ENCODE measurements around the gene UBTD1.

UBTD1 gene

DNA sequence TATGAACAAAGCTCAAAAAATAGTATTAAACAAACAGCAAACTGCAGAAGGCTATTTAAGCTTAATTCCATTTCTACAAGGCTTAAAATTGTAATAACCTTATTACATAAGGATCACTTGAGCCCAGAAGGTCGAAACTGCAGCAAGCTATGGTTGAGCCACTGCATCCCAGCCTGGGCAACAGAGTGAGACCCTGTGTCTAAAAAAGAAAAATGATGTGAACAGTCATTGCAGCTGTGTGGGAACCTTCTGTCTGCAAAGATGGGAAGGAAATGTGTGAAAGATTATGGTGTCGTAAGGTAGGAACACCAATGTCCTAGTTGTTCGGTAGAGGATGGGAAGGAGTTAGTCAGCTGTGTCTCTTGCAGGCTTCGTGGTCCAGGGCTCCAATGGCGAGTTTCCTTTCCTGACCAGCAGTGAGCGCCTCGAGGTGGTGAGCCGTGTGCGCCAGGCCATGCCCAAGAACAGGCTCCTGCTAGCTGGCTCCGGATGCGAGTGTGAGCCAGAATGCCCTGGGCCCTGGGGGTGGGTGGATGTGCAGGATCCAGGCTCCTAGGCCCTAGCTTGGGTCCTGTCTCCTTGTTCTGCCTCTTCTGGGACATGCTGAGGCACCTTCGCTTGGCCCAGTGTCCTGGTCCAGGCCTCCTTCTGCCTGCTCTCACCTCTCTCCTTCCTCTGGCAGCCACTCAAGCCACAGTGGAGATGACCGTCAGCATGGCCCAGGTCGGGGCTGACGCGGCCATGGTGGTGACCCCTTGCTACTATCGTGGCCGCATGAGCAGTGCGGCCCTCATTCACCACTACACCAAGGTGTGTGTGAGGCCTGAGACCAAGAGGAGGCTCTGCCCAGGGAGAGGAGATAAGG lies 99.9 kb downstream of the UBTD1 start:
- TF ChIP-seq, protein P1, sequence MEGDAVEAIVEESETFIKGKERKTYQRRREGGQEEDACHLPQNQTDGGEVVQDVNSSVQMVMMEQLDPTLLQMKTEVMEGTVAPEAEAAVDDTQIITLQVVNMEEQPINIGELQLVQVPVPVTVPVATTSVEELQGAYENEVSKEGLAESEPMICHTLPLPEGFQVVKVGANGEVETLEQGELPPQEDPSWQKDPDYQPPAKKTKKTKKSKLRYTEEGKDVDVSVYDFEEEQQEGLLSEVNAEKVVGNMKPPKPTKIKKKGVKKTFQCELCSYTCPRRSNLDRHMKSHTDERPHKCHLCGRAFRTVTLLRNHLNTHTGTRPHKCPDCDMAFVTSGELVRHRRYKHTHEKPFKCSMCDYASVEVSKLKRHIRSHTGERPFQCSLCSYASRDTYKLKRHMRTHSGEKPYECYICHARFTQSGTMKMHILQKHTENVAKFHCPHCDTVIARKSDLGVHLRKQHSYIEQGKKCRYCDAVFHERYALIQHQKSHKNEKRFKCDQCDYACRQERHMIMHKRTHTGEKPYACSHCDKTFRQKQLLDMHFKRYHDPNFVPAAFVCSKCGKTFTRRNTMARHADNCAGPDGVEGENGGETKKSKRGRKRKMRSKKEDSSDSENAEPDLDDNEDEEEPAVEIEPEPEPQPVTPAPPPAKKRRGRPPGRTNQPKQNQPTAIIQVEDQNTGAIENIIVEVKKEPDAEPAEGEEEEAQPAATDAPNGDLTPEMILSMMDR (conservative IDR thresholded peaks at IDR 0.05), result no peak

DNA sequence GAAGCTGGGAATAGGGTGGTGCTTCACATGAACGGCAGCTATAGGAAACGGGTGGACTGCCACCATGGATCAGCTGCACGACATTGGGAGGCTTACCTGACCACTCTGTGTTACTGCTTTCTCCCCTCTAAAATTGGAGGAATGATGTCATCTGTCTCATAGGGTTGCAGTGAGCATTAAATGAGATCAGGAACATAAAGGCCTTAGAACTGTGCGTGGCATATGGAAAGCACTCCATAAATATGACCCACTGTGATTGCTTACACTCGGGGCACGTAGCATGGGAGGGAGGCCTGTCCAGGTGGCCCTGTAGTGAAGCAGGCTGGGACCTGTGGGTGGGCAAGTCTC lies 100.5 kb downstream of the UBTD1 start:
- H3K27ac ChIP-seq, result no peak overlapping the region
- TF ChIP-seq, protein P1 (conservative IDR thresholded peaks at IDR 0.05), result no peak

More for the DNA sequence above, 99.9 kb downstream of the UBTD1 start:
- H3K27ac ChIP-seq, result no peak overlapping the region

DNA sequence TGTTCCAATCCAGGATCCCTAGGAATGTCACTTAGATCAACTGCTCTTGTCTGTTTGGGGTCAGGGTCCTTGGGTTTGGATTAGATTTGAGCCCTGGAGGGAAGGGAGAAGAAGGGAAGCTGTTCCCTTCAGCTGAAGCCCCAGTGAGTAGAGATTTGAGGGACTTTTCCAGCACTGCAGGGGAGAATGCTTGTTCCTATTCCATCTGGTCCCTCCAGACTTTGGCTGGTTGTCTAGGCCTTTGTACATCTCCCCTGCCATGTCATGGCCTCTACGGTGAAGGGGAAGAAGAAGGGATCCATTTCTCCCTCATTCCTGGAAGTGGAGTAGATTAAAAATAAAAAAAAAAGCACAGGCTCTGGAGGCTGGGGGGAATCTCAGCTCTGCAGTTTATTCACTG lies 101.9 kb downstream of the UBTD1 start:
- TF ChIP-seq, protein P1 (conservative IDR thresholded peaks at IDR 0.05), result no peak
- no peak overlapping the region for H3K27ac ChIP-seq

DNA sequence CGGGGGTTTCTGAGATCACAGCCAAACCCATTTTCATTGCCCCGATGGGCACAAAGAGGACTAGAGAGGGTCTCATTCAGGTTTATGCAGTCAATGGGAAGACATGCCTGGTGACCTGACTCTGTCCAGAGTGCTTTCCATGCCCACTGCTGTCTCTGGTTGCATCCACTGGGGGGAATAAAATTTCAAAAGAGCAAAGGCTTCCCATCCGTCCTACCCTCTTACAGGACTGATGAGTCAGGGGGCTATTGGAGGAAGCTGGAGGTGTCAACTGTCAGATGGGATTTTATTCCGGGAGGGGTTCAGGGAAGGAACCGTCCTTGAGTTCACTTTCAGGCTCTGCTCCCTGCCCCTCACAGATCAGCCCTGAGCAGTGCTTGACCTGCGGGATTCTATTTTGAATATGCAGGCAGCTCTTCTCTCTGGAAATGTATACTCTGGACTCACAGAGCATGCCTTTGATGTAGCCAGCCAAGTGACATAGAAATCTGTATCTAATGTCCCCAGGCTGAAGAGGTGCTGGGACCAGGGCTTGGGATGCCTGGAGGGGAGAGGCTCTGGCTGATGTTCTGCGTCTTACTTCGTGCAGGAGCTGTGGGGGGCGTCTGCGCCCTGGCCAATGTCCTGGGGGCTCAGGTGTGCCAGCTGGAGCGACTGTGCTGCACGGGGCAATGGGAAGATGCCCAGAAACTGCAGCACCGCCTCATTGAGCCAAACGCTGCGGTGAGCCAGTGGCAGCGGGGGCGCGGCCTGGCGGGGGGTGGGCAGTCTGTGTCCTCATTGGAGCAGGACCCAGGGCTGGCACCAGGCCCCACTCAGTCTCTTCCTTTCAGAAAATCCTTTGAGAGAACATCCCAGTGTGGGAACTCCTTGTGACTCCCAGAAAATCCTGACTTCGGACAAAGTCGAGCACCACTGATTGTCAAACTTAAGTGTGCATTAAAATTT lies 102.8 kb downstream of the UBTD1 start:
- no peak overlapping the region for H3K27ac ChIP-seq
- TF ChIP-seq, protein P1 (conservative IDR thresholded peaks at IDR 0.05), result no peak

DNA sequence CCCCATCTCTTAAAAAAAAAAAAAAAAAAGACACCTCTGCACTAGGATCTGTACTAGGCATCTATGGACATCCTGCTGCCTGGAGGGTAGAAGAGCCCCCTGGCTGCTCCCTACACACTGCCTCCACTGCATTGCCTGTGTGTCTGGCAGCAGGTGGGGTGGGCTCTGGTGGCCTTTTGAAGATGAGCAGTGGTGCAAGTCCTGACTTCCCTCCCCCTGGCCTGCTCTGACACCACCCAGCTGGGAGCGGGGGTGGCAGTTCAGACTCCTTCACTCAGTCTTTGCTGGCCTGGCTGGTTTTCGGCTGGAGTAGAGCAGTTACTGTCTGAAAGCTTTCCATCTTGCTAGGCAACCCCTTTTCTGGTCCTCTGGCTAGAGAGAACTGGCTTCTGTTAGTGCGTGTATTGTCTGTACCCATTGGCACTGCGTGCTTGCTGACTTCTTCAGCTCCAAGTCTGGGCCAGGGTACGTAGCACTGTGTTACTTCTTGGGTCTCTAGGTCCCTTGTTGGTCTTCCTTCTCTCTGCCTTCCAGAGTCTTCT lies 108.4 kb downstream of the UBTD1 start:
- no peak overlapping the region for H3K27ac ChIP-seq
- TF ChIP-seq, protein P1 (conservative IDR thresholded peaks at IDR 0.05), result no peak

DNA sequence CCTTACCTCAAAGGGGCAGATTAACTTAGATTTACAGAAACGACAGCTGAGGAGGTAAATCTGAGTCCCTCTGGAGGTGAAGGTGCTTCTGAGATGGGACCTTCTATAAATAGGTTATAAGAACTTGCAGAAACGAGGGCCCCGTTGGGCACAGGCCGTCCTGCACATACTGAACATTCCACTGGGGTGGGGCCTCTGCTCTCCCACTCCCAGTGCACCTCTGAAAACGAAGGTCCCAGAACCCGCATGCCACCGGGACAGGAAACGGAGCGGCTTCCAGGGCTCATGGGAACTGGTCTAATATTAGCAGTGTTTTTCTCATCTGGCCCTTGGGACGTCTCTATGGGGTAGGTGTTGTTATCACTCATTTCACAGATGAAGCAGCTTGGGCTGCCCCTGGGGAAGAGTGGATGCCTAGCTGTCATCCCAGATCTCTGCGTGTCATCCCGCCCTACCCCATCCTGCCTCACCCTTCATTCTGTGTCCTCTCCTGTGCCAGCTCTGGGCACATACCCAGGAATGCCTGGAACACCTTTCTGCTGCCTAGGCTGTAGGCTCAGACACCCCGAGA lies 110.4 kb downstream of the UBTD1 start:
- no peak overlapping the region for H3K27ac ChIP-seq
- TF ChIP-seq, protein P1 (conservative IDR thresholded peaks at IDR 0.05), result no peak

DNA sequence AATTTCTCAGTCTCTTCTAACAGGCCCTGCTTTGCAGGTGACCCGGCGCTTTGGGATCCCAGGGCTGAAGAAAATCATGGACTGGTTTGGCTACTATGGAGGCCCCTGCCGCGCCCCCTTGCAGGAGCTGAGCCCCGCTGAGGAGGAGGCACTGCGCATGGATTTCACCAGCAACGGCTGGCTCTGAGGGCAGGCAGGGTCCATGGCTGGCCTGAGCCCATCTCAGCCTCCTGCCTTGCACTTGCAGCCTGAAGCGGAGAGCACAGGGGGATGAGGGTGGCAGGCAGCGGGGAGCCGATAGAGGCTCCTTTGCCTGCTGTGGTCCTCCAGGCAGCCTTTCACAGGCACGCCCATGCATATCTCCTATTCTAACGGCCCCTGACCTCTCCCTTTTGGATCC lies 112.7 kb downstream of the UBTD1 start:
- TF ChIP-seq, protein P1 (conservative IDR thresholded peaks at IDR 0.05), result no peak

More for the DNA sequence above, 112.7 kb downstream of the UBTD1 start:
- H3K27ac ChIP-seq, result no peak overlapping the region
